Measurements from ENCODE around the gene NF1.
"Not testable (repeated sequence)": the region's sequence is repeated elsewhere in the genome, so short reads cannot be mapped to it uniquely, and the experiment has no call there.

The NF1 gene

GRCh38 chr17:31175237-31175636 is 80.5 kb downstream of the NF1 start:
- FAIRE-seq (no peak), DNase-seq (ENCODE audit: low spot score) (no peak)

- not testable (repeated sequence) for FAIRE-seq; DNase-seq (ENCODE audit: low spot score)
Measured at GRCh38 chr17:31176143-31176542, 81.4 kb downstream of the NF1 start.

- DNase-seq (ENCODE audit: low spot score); FAIRE-seq: not testable (repeated sequence)
Measured at GRCh38 chr17:31178951-31179350, 84.2 kb downstream of the NF1 start.

GRCh38 chr17:31195305-31195704 is 100.5 kb downstream of the NF1 start:
- no peak for FAIRE-seq
- no peak for DNase-seq (ENCODE audit: low spot score)

DNA sequence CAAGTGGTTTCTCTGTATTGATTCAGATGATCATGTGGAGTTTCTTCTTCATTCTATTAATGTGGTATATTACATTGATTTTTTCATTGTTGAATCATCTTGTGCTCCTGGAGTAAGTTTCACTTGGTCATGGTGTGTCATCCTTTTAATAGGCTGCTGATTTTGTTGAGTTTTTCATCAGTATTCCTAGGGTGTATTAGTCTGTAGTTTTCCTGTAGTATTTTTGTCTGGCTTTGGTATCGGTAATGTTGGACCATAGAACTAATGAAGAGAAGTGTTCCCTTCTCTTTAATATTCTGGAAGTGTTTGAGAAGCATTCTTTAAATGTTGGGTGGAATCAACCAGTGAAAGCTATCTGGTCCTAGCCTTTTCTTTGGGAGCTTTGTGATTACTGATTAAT is 103.2 kb downstream of the NF1 start:
- DNase-seq (ENCODE audit: low spot score) = no peak
- no peak for FAIRE-seq

- FAIRE-seq = not testable (repeated sequence)
Measured at GRCh38 chr17:31198666-31199065, 103.9 kb downstream of the NF1 start.

GRCh38 chr17:31200287-31200686 is 105.5 kb downstream of the NF1 start:
- FAIRE-seq (no peak), DNase-seq (ENCODE audit: low spot score) (no peak)

More at GRCh38 chr17:31198666-31199065, 103.9 kb downstream of the NF1 start:
- DNase-seq (ENCODE audit: low spot score) = not testable (repeated sequence)

DNA sequence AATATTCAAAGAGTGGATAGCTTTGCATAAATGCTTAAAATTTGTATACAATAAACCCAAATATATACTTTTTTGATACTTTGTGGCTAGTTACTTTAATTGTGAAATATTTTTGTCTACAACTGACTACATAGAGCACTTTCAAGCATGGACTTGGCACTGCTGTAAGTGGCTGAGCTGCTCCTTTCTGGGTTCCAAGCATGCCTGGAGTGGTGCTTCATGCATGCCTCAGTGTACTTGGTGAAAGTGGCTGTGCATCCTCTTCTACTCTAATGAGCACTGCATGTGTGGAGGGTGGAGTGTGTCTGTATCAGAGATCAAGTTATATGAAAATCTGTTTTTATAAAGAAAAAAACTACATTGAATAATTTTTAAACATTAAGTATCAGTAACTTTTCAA is 108.2 kb downstream of the NF1 start:
- FAIRE-seq = no peak
- no peak for DNase-seq (ENCODE audit: low spot score)

GRCh38 chr17:31211352-31212012 is 116.7 kb downstream of the NF1 start:
- FAIRE-seq = peak; percentile 66
- DNase-seq (ENCODE audit: low spot score) = no peak

DNA sequence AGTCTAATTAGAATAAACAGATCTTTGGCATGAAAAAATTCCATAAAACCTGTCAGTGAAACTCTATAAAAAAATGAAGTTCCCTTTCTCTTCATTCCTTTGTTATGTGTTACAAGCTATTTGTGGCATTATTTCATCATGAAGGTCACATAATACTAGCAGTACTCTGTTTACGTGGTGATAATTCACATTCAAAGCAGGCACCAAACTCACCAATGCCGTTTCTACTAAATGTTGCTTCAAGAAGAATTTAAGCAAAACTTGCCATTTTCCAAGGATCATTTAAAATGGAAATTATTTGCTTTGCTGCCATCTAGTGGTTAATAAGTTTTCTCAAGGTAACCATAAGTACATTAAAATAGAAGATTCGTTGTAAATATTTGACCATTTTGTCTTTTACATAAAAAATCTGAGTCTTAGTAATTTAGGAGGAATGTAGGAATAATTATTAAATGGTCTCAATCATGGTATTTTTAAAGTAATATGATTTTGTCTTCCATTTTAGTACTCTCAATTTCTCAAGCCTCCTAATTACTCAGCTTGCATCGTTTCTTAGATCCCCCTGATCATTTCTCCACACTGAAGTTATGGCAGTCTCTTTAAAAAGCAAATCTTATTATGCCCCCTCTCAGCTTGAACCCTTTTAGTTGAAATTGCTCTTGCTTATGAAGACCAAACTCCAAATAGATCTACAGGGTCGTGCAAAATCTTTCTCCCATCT is 121.4 kb downstream of the NF1 start:
- no peak for FAIRE-seq
- peak; percentile 7 for DNase-seq (ENCODE audit: low spot score)

DNA sequence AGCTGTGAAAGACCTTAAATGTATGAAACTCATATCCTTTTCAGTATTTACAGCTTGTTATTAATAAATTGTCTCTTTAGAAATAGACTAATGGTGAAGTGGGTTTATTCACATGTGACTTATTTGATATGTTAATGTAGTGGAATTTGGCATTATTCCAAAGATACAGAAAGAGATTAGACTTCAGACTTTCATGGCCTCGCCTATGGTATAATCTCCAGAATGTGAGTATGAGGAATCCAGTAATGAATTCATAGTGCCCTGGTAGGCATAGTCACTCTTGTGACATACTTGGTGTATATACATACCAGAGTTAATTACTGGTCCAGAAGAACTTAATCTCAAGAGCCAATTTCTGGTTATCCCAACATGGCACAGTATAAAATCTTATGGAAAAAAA is 129.6 kb downstream of the NF1 start:
- no peak for FAIRE-seq
- no peak for DNase-seq (ENCODE audit: low spot score)

- FAIRE-seq = no peak
- DNase-seq (ENCODE audit: low spot score) = no peak
Measured at GRCh38 chr17:31225831-31226230, 131.1 kb downstream of the NF1 start.

GRCh38 chr17:31226373-31226772 is 131.6 kb downstream of the NF1 start:
- DNase-seq (ENCODE audit: low spot score) = no peak
- FAIRE-seq = no peak

GRCh38 chr17:31226950-31227349 is 132.2 kb downstream of the NF1 start:
- DNase-seq (ENCODE audit: low spot score) (no peak), FAIRE-seq (no peak)

GRCh38 chr17:31231852-31232251 is 137.1 kb downstream of the NF1 start:
- DNase-seq (ENCODE audit: low spot score) (no peak), FAIRE-seq (no peak)

- FAIRE-seq = no peak
- DNase-seq (ENCODE audit: low spot score) = no peak
Measured at GRCh38 chr17:31235110-31235509, 140.3 kb downstream of the NF1 start.

- no peak for DNase-seq (ENCODE audit: low spot score)
Measured at GRCh38 chr17:31236137-31236536, 141.4 kb downstream of the NF1 start.

GRCh38 chr17:31236712-31237111 is 141.9 kb downstream of the NF1 start:
- DNase-seq (ENCODE audit: low spot score) = no peak

More at GRCh38 chr17:31236137-31236536, 141.4 kb downstream of the NF1 start:
- FAIRE-seq = no peak

GRCh38 chr17:31241116-31241515 is 146.3 kb downstream of the NF1 start:
- no peak for DNase-seq (ENCODE audit: low spot score)
- no peak for FAIRE-seq

More at GRCh38 chr17:31236712-31237111, 141.9 kb downstream of the NF1 start:
- no peak for FAIRE-seq

DNA sequence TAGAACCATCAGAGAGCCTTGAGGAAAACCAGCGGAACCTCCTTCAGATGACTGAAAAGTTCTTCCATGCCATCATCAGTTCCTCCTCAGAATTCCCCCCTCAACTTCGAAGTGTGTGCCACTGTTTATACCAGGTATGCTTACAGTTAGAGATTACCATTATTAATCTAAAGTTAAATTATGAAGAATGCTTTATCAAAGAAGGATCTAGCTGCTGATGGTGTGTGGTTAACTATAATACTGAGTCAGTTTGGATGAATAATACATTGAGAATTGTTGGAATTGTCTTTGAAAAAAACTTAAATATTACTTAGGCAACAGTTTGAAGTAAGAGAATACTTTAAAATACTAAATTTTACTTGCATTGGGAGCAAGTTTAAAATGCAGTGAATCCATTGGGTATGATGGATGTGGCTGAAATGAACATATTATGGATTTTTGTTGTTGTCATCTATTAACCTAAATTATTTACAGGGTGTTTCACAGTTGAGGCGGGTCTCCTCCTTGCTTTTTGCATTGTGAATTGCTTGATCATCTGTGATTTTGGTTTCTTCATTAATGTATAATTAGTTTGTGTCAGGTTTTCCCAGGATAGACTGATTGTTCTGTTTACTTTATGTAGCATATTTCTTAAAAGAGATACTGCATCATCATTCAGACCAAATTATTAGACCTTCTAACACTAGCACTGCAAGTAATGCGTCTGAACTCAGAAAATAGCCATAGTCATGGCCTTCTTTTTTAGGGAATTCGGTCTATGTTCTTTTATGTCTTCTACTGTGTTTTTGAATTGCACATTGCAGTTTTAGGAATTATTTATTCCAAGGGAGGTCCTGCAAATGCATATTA is 154.4 kb downstream of the NF1 start:
- DNase-seq (ENCODE audit: low spot score) (peak; percentile 13), FAIRE-seq (no peak)

GRCh38 chr17:31249835-31250141 is 155.0 kb downstream of the NF1 start:
- FAIRE-seq (no peak), DNase-seq (ENCODE audit: low spot score) (no peak)

- DNase-seq (ENCODE audit: low spot score) (no peak), FAIRE-seq (no peak)
Measured at GRCh38 chr17:31250229-31250628, 155.5 kb downstream of the NF1 start.

Data from urothelium cell line (cell line).